Astrocyte (in vitro differentiated cells and primary cell): Measurements from ENCODE around the gene TMEM184A. TPM values are rescaled to one million over a fixed set of nuclear protein-coding genes. Genes with fewer than 3 reads are reported as not detected.

Experiments used
- DNase-seq: peaks from one replicate; pipeline ENCODE4 v3.0.0-alpha.2; 2010; ENCODE audit warnings: low read depth
- FAIRE-seq: peaks from 2 replicates; lab custom pipeline; 2011; peaks lifted over from hg19 to GRCh38; lab: Jason Lieb, UNC
- H2AFZ ChIP-seq: 2 replicates; pipeline ENCODE4 v1.6.0; 2012; ENCODE audit warnings: low read depth, low read length, inconsistent platforms
- H3K27ac ChIP-seq: 2 replicates; pipeline ENCODE4 v1.5.1; 2011; ENCODE audit warnings: low read depth, low read length, inconsistent platforms
- H3K27me3 ChIP-seq: 2 replicates; pipeline ENCODE4 v1.6.0; 2011; ENCODE audit warnings: low read length, inconsistent platforms; ENCODE audit not compliant: insufficient read depth
- H3K36me3 ChIP-seq: 2 replicates; pipeline ENCODE4 v1.5.1; 2011; ENCODE audit warnings: low read length, inconsistent platforms; ENCODE audit not compliant: insufficient read depth
- H3K4me1 ChIP-seq: 2 replicates; pipeline ENCODE4 v1.5.1; 2011; ENCODE audit warnings: low read length, inconsistent platforms; ENCODE audit not compliant: insufficient read depth
- H3K4me2 ChIP-seq: 2 replicates; pipeline ENCODE4 v1.6.0; 2012; ENCODE audit warnings: low read length, inconsistent platforms
- H3K4me3 ChIP-seq: 2 replicates; pipeline ENCODE4 v1.5.1; 2011; ENCODE audit warnings: low read depth, mild to moderate bottlenecking, low read length, inconsistent platforms; ENCODE audit not compliant: insufficient read depth
- H3K79me2 ChIP-seq: 2 replicates; pipeline ENCODE4 v1.6.0; 2012; ENCODE audit warnings: mild to moderate bottlenecking, low read length, inconsistent platforms; ENCODE audit not compliant: insufficient read depth
- H3K9ac ChIP-seq: 2 replicates; pipeline ENCODE4 v1.6.0; 2012; ENCODE audit warnings: mild to moderate bottlenecking, low read length, inconsistent platforms
- H3K9me3 ChIP-seq: 2 replicates; pipeline ENCODE4 v1.5.1; 2012; ENCODE audit warnings: low read depth, mild to moderate bottlenecking, low read length, inconsistent platforms; ENCODE audit not compliant: insufficient read depth
- H4K20me1 ChIP-seq: 2 replicates; pipeline ENCODE4 v1.6.0; 2012; ENCODE audit warnings: low read length, inconsistent platforms; ENCODE audit not compliant: insufficient read depth
- H3K27ac Mint-ChIP-seq: one replicate; pipeline ENCODE4 v1.8.0; 2021; ENCODE audit warnings: mild to moderate bottlenecking, mixed read lengths; ENCODE audit not compliant: unreplicated experiment
- H3K27me3 Mint-ChIP-seq: one replicate; pipeline ENCODE4 v1.8.0; 2021; ENCODE audit warnings: low read depth, mixed read lengths; ENCODE audit not compliant: unreplicated experiment
- H3K36me3 Mint-ChIP-seq: one replicate; pipeline ENCODE4 v1.8.0; 2021; ENCODE audit warnings: low read depth, mixed read lengths; ENCODE audit not compliant: unreplicated experiment
- H3K4me1 Mint-ChIP-seq: one replicate; pipeline ENCODE4 v1.8.0; 2021; ENCODE audit warnings: low read depth, mixed read lengths; ENCODE audit not compliant: unreplicated experiment
- H3K4me3 Mint-ChIP-seq: one replicate; pipeline ENCODE4 v1.8.0; 2021; ENCODE audit warnings: mild to moderate bottlenecking, moderate library complexity, mixed read lengths; ENCODE audit not compliant: unreplicated experiment
- H3K9me3 Mint-ChIP-seq: one replicate; pipeline ENCODE4 v1.8.0; 2021; ENCODE audit warnings: mild to moderate bottlenecking, mixed read lengths; ENCODE audit not compliant: unreplicated experiment
- CTCF ChIP-seq: IDR thresholded peaks from 2 replicates; pipeline ENCODE4 v1.5.1; 2011; ENCODE audit warnings: low read depth, mild to moderate bottlenecking, inconsistent platforms, low read length, moderate library complexity; ENCODE audit not compliant: insufficient read depth
- EZH2 ChIP-seq: IDR thresholded peaks from 2 replicates; pipeline ENCODE4 v1.6.1; 2012; ENCODE audit warnings: mild to moderate bottlenecking, low read length, inconsistent platforms; ENCODE audit not compliant: insufficient read depth
- total RNA-seq: library from RNA; stranded (reverse); gene quantifications from 2 replicates; pipeline ENCODE4 v1.2.1, GENCODE V29; 2021

The TMEM184A gene
- total RNA-seq, 1 donor from 2014 or later = 2.1 TPM

GRCh38 chr7:1533255-1533546 lies 22.8 kb downstream of the TMEM184A start:
- DNase-seq (no peak), FAIRE-seq (no peak)

GRCh38 chr7:1532456-1533254 lies 23.4 kb downstream of the TMEM184A start:
- no peaks in the 10 kb centered on the region for H3K27me3 ChIP-seq
- H3K4me1 ChIP-seq = peaks cover 55% of the 10 kb centered on the region
- H3K4me3 ChIP-seq = peak overlapping the region; percentile 80
- H3K79me2 ChIP-seq = peaks cover 53% of the 10 kb centered on the region
- no peaks in the 10 kb centered on the region for H3K36me3 ChIP-seq
- peak; percentile 86 for DNase-seq
- H3K9me3 Mint-ChIP-seq = no peaks in the 10 kb centered on the region
- TF ChIP-seq CTCF (no peak), EZH2 (no peak)
- H3K9me3 ChIP-seq = no peaks in the 10 kb centered on the region
- H3K4me1 Mint-ChIP-seq = peaks cover 28% of the 10 kb centered on the region
- peak overlapping the region; percentile 96 for H3K27ac Mint-ChIP-seq
- peak overlapping the region; percentile 90 for H3K4me3 Mint-ChIP-seq
- peak overlapping the region; percentile 83 for H3K4me2 ChIP-seq
- H3K36me3 Mint-ChIP-seq = peaks cover 2% of the 10 kb centered on the region
- H3K27ac ChIP-seq = peak overlapping the region; percentile 97
- FAIRE-seq = no peak
- peak overlapping the region; percentile 88 for H3K9ac ChIP-seq
- no peak overlapping the region for H2AFZ ChIP-seq
- H4K20me1 ChIP-seq = peaks cover 21% of the 10 kb centered on the region
- no peaks in the 10 kb centered on the region for H3K27me3 Mint-ChIP-seq

More at GRCh38 chr7:1533255-1533546, 22.8 kb downstream of the TMEM184A start:
- Mint-ChIP-seq H3K9me3 (no peaks in the 10 kb centered on the region), H3K27ac (peak overlapping the region; percentile 96), H3K4me3 (peak overlapping the region; percentile 90), H3K4me1 (peaks cover 31% of the 10 kb centered on the region), H3K36me3 (peaks cover 4% of the 10 kb centered on the region), H3K27me3 (no peaks in the 10 kb centered on the region)
- H3K4me3 ChIP-seq = peak overlapping the region; percentile 80
- no peaks in the 10 kb centered on the region for H3K27me3 ChIP-seq
- H3K36me3 ChIP-seq = no peaks in the 10 kb centered on the region
- H3K9me3 ChIP-seq = no peaks in the 10 kb centered on the region
- H2AFZ ChIP-seq = no peak overlapping the region
- peaks cover 21% of the 10 kb centered on the region for H4K20me1 ChIP-seq
- peak overlapping the region; percentile 97 for H3K27ac ChIP-seq
- TF ChIP-seq CTCF (no peak), EZH2 (no peak)
- peaks cover 55% of the 10 kb centered on the region for H3K79me2 ChIP-seq
- peaks cover 60% of the 10 kb centered on the region for H3K4me1 ChIP-seq
- peak overlapping the region; percentile 83 for H3K4me2 ChIP-seq
- H3K9ac ChIP-seq = peak overlapping the region; percentile 88

- Histone ChIP-seq H3K4me2 (peak overlapping the region; percentile 83), H3K27ac (peak overlapping the region; percentile 97), H3K27me3 (peaks cover under 1% of the 10 kb centered on the region), H2AFZ (no peak overlapping the region), H3K4me3 (peak overlapping the region; percentile 80), H3K79me2 (peaks cover 49% of the 10 kb centered on the region), H3K9me3 (no peaks in the 10 kb centered on the region), H4K20me1 (peaks cover 21% of the 10 kb centered on the region), H3K4me1 (peaks cover 49% of the 10 kb centered on the region), H3K9ac (peak overlapping the region; percentile 88), H3K36me3 (no peaks in the 10 kb centered on the region)
- no peak for FAIRE-seq
- no peak for TF ChIP-seq EZH2
- no peak for TF ChIP-seq CTCF
- Mint-ChIP-seq H3K27ac (peak overlapping the region; percentile 96), H3K9me3 (no peaks in the 10 kb centered on the region), H3K27me3 (no peaks in the 10 kb centered on the region), H3K4me1 (peaks cover 28% of the 10 kb centered on the region), H3K4me3 (peak overlapping the region; percentile 90), H3K36me3 (peaks cover 2% of the 10 kb centered on the region)
- no peak for DNase-seq
Observed at GRCh38 chr7:1531979-1532455, 24.0 kb downstream of the TMEM184A start.
